DND-41 (cell line): ENCODE results near the gene JUND.

Experiments used
- ATAC-seq: fragments of 200-7000 bp; cut with Tn5 transposase; 3 replicates; pipeline ENCODE4 v1.9.1; 2021; ENCODE audit warnings: low read depth; ENCODE audit not compliant: insufficient read depth
- DNase-seq: peaks from one replicate; pipeline ENCODE4 v3.0.0-alpha.2; 2020
- H2AFZ ChIP-seq: 2 replicates; pipeline ENCODE4 v1.6.0; 2012; ENCODE audit warnings: low read depth, low read length
- H3K27ac ChIP-seq: 2 replicates; pipeline ENCODE4 v1.5.1; 2012; ENCODE audit warnings: low read length, inconsistent platforms
- H3K27me3 ChIP-seq: fragments of 200-600 bp; sonication (generic); 2 replicates; pipeline ENCODE4 v1.6.0; 2012; ENCODE audit warnings: low read length, mild to moderate bottlenecking, inconsistent platforms; ENCODE audit not compliant: insufficient read depth, poor library complexity
- H3K36me3 ChIP-seq: 2 replicates; pipeline ENCODE4 v1.5.1; 2012; ENCODE audit warnings: low read length, inconsistent platforms; ENCODE audit not compliant: insufficient read depth
- H3K4me1 ChIP-seq: 2 replicates; pipeline ENCODE4 v1.5.1; 2012; ENCODE audit warnings: mild to moderate bottlenecking, low read length; ENCODE audit not compliant: insufficient read depth
- H3K4me2 ChIP-seq: 2 replicates; pipeline ENCODE4 v1.6.0; 2012; ENCODE audit warnings: mild to moderate bottlenecking, moderate library complexity, low read length, inconsistent platforms; ENCODE audit not compliant: insufficient read depth
- H3K4me3 ChIP-seq, 2 experiments: fragments of 200-600 bp in 1 of 2; shearing (Covaris generic) in 1 of 2; 2 replicates each; pipeline ENCODE4 v1.5.1; 2012 to 2016; ENCODE audit warnings: inconsistent platforms in 2 of 2, low read length in 2 of 2, mild to moderate bottlenecking in 2 of 2, low read depth in 1 of 2, moderate library complexity in 1 of 2
- H3K79me2 ChIP-seq: 2 replicates; pipeline ENCODE4 v1.6.0; 2012; ENCODE audit warnings: low read length, inconsistent platforms; ENCODE audit not compliant: insufficient read depth
- H3K9ac ChIP-seq: 2 replicates; pipeline ENCODE4 v1.6.0; 2012; ENCODE audit warnings: low read depth, mild to moderate bottlenecking, inconsistent platforms, low read length, moderate library complexity
- H3K9me3 ChIP-seq: 2 replicates; pipeline ENCODE4 v1.5.1; 2012; ENCODE audit warnings: low read length, moderate library complexity, mild to moderate bottlenecking, inconsistent platforms; ENCODE audit not compliant: insufficient read depth, severe bottlenecking
- H4K20me1 ChIP-seq: 2 replicates; pipeline ENCODE4 v1.6.0; 2012; ENCODE audit warnings: low read length; ENCODE audit not compliant: insufficient read depth
- CTCF ChIP-seq: IDR thresholded peaks from 2 replicates; pipeline ENCODE4 v1.5.1; 2012; ENCODE audit warnings: borderline replicate concordance, low read length, moderate library complexity, mild to moderate bottlenecking; ENCODE audit not compliant: poor library complexity, severe bottlenecking; ENCODE audit errors: extremely low read depth
- EZH2 ChIP-seq: IDR thresholded peaks from 3 replicates; pipeline ENCODE4 v1.6.1; 2012; ENCODE audit warnings: borderline replicate concordance, low read depth, mild to moderate bottlenecking, moderate library complexity, low read length, inconsistent platforms; ENCODE audit not compliant: severe bottlenecking

The JUND gene

GRCh38 chr19:18265582-18265981 is 15.8 kb downstream of the JUND start:
- peak; percentile 89 for ATAC-seq
- no peak overlapping the region for H2AFZ ChIP-seq
- peak overlapping the region; percentile 28; the same call in 1 of the 2 replicates for H3K27ac ChIP-seq

GRCh38 chr19:18264971-18265540 is 16.4 kb downstream of the JUND start:
- no peak overlapping the region for H2AFZ ChIP-seq
- no peaks in the 10 kb centered on the region for H3K9me3 ChIP-seq
- ATAC-seq (no peak), DNase-seq (no peak)
- no peaks in the 10 kb centered on the region for H3K36me3 ChIP-seq
- H3K27me3 ChIP-seq: no peaks in the 10 kb centered on the region
- no peak overlapping the region for H3K9ac ChIP-seq
- no peak for TF ChIP-seq EZH2
- no peak for TF ChIP-seq CTCF
- no peaks in the 10 kb centered on the region; the same call in 1 of the 2 replicates for H4K20me1 ChIP-seq
- no peaks in the 10 kb centered on the region for H3K79me2 ChIP-seq
- H3K4me1 ChIP-seq: peaks cover 13% of the 10 kb centered on the region
- H3K4me2 ChIP-seq: no peak overlapping the region
- H3K27ac ChIP-seq: peak overlapping the region; percentile 28; the same call in 1 of the 2 replicates
- H3K4me3 ChIP-seq: no peak overlapping the region

More at GRCh38 chr19:18265582-18265981, 15.8 kb downstream of the JUND start:
- Histone ChIP-seq H3K9me3 (no peaks in the 10 kb centered on the region), H3K27me3 (no peaks in the 10 kb centered on the region), H3K4me3 (no peak overlapping the region), H3K4me1 (peaks cover 13% of the 10 kb centered on the region), H3K79me2 (no peaks in the 10 kb centered on the region), H4K20me1 (no peaks in the 10 kb centered on the region; the same call in 1 of the 2 replicates), H3K9ac (no peak overlapping the region), H3K4me2 (no peak overlapping the region), H3K36me3 (no peaks in the 10 kb centered on the region)
- TF ChIP-seq CTCF: no peak
- no peak for TF ChIP-seq EZH2
- DNase-seq: peak; percentile 68

- no peaks in the 10 kb centered on the region for H3K79me2 ChIP-seq
- no peaks in the 10 kb centered on the region for H3K36me3 ChIP-seq
- no peak for DNase-seq
- no peaks in the 10 kb centered on the region for H3K9me3 ChIP-seq
- peaks cover 13% of the 10 kb centered on the region for H3K4me1 ChIP-seq
- H3K27me3 ChIP-seq: no peaks in the 10 kb centered on the region
- H2AFZ ChIP-seq: no peak overlapping the region
- no peak overlapping the region for H3K4me2 ChIP-seq
- no peak for ATAC-seq
- TF ChIP-seq EZH2 (no peak), CTCF (no peak)
- no peak overlapping the region for H3K9ac ChIP-seq
- no peaks in the 10 kb centered on the region; the same call in 1 of the 2 replicates for H4K20me1 ChIP-seq
- no peak overlapping the region for H3K4me3 ChIP-seq
- no peak overlapping the region for H3K27ac ChIP-seq
These were observed 17.1 kb downstream of the JUND start for GRCh38 chr19:18264137-18264854.
